GM12872 (cell line): ENCODE measurements around the gene PHF24.

ENCODE experiments used
- TF ChIP-seq, protein P1 (sequence below): IDR thresholded peaks from 3 replicates; pipeline ENCODE4 v1.5.1; 2011; ENCODE audit warnings: low read depth, mild to moderate bottlenecking, low read length, moderate library complexity; ENCODE audit not compliant: insufficient read depth

The PHF24 gene

DNA sequence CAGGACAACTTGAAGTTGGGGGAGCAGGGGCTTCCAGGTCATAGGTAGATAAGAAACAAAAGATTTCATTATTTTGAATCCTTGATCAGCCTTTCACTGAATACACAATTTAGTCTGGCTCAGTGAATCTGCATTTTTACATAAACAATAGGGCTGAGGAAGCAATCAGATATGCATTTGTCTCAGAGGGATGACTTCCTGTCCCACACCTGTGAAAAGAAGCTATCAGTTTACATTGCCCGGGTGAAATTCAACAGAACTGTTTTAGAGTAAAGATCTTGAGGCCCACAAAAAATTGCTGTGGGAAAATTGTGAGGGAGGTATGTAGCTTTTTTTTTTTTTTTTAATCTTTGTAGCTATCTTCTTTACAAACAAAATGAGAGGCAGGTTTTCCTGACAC lies 69.8 kb downstream of the PHF24 start:
- TF ChIP-seq, protein P1, sequence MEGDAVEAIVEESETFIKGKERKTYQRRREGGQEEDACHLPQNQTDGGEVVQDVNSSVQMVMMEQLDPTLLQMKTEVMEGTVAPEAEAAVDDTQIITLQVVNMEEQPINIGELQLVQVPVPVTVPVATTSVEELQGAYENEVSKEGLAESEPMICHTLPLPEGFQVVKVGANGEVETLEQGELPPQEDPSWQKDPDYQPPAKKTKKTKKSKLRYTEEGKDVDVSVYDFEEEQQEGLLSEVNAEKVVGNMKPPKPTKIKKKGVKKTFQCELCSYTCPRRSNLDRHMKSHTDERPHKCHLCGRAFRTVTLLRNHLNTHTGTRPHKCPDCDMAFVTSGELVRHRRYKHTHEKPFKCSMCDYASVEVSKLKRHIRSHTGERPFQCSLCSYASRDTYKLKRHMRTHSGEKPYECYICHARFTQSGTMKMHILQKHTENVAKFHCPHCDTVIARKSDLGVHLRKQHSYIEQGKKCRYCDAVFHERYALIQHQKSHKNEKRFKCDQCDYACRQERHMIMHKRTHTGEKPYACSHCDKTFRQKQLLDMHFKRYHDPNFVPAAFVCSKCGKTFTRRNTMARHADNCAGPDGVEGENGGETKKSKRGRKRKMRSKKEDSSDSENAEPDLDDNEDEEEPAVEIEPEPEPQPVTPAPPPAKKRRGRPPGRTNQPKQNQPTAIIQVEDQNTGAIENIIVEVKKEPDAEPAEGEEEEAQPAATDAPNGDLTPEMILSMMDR, result no peak

DNA sequence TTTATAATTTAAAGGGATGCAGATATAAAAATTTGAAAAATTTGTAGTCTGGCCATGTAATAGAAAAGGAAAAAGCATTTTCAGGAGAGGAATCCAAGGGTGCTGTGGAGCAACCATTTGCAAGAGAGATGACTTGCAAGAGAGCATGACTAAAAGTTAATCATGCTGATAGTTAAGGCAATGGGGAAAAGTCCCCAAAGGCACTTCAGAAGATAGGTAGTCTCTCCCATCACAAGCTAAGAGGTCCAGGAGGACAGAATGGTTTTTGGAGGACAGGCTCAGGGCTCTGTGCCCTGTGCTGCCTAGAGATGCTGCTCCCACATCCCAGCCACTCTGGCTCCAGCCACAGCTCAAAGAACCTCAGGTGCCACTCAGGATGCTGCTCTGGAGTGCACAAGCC lies 70.3 kb downstream of the PHF24 start:
- TF ChIP-seq, protein P1, result no peak

DNA sequence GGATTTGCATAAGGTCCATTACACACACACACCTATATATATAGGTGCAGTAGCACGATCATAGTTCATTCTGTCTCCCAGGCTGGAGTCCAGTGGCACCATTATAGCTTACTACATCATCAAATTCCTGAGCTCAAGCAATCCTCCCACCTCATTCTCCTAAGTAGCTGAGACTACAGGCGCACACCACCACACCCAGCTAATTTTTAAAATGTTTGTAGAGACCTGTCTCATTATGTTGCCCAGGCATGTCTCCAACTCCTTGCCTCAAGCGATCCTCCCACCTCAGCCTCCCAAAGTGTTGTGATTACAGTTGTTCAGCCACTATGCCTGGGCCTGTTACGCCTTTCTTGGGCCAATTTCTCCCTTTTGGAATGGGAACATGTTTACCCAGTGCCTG lies 71.2 kb downstream of the PHF24 start:
- TF ChIP-seq, protein P1, result no peak

DNA sequence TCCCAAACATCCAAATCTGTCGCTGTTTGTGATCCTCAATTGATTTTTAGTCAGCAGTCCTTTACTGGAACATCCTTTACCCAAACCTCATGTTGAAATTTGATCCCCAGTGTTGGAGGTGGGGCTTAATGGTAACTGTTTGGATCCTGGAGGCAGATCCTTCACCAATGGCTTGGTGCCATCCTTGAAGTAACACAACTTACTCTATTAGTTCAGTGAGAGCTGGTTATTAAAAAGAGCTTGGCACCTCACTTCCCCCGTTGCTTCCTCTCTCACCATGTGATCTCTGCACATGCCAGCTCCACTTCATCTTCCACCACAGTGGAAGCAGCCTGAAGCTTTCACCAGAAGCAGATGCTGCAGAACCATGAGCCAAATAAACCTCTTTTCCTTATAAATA lies 71.8 kb downstream of the PHF24 start:
- TF ChIP-seq, protein P1, result no peak
